Sigmoid colon (tissue), 4 donors: ENCODE data around the gene CARD9.

Experiments used
- EP300 ChIP-seq, 4 donors: sonication (generic); formaldehyde crosslinking; IDR thresholded peaks; one replicate each; pipeline ENCODE4 v1.6.1; 2017; ENCODE audit warnings: antibody characterized with exemption in 4 of 4
- TF ChIP-seq, protein P1 (sequence below), 4 experiments: fragments of 450-650 bp in 3 of 4; fragments of 200-600 bp in 1 of 4; IDR thresholded peaks; one replicate each; pipeline ENCODE4 v1.5.1; 2016 to 2019; ENCODE audit warnings: antibody characterized with exemption in 4 of 4, mild to moderate bottlenecking in 3 of 4, moderate library complexity in 2 of 4

DNA sequence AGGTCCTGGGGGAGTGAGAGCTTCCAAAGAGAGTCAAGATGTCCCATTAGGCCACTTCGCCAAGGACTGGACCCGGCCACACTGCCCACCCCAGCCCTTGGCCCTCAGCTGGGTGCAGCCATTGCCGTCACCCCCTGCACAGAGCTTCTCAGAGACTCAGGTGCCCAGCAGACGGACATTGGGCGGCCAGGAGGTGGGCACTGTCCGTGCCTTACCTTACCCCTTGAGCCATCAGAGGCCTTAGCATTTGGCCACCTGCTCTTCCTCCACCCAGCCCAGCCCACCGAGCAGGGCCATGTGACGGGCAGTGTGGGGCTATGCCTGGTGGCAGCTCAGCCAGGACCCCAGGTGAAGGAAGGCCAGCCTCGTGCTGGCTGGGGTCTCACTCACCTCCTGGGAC lies 6.6 kb downstream of the CARD9 start:
- TF ChIP-seq, protein P1, sequence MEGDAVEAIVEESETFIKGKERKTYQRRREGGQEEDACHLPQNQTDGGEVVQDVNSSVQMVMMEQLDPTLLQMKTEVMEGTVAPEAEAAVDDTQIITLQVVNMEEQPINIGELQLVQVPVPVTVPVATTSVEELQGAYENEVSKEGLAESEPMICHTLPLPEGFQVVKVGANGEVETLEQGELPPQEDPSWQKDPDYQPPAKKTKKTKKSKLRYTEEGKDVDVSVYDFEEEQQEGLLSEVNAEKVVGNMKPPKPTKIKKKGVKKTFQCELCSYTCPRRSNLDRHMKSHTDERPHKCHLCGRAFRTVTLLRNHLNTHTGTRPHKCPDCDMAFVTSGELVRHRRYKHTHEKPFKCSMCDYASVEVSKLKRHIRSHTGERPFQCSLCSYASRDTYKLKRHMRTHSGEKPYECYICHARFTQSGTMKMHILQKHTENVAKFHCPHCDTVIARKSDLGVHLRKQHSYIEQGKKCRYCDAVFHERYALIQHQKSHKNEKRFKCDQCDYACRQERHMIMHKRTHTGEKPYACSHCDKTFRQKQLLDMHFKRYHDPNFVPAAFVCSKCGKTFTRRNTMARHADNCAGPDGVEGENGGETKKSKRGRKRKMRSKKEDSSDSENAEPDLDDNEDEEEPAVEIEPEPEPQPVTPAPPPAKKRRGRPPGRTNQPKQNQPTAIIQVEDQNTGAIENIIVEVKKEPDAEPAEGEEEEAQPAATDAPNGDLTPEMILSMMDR (IDR thresholded peaks at IDR 0.05): no peak
- no peak for TF ChIP-seq EP300 (IDR thresholded peaks at IDR 0.05)
